Left colon (tissue), 2 donors: ENCODE data around the gene AGBL5. TPM values are rescaled to one million over a fixed set of nuclear protein-coding genes. Genes with fewer than 3 reads are reported as not detected.

ENCODE experiments used
- ATAC-seq: fragments of 200-7000 bp; cut with Tn5 transposase; one replicate; pipeline ENCODE4 v1.9.1; 2020; ENCODE audit warnings: mild to moderate bottlenecking, moderate library complexity
- DNase-seq, 2 donors: peaks; one replicate each; pipeline ENCODE4 v3.0.0-alpha.2; 2020
- intact Hi-C, 2 donors: fragments of 100-400 bp; cut with DNase I in 1 of 2; cut with micrococcal nuclease in 1 of 2; formaldehyde crosslinking; loops; one replicate each; pipeline versions ENCODE4 v1.11.2 to v1.14.0; 2022; cut with DNase I, micrococcal nuclease
- total RNA-seq, 2 donors: library from RNA; stranded (reverse); fragmentation: NEBNext Ultra II Directional; extraction: Animal tissue kit (Norgen Biotek cat#: 25700); gene quantifications; one replicate each; pipeline ENCODE4 v1.2.1, GENCODE V29; 2021
- donor health status: DM: no; HTN: no; CAD: no.
- donor health status: DM: yes; HTN: yes; CAD: no.

AGBL5 gene
- total RNA-seq, 2 donors from 2014 or later = 14.7 to 16.1 TPM

DNA sequence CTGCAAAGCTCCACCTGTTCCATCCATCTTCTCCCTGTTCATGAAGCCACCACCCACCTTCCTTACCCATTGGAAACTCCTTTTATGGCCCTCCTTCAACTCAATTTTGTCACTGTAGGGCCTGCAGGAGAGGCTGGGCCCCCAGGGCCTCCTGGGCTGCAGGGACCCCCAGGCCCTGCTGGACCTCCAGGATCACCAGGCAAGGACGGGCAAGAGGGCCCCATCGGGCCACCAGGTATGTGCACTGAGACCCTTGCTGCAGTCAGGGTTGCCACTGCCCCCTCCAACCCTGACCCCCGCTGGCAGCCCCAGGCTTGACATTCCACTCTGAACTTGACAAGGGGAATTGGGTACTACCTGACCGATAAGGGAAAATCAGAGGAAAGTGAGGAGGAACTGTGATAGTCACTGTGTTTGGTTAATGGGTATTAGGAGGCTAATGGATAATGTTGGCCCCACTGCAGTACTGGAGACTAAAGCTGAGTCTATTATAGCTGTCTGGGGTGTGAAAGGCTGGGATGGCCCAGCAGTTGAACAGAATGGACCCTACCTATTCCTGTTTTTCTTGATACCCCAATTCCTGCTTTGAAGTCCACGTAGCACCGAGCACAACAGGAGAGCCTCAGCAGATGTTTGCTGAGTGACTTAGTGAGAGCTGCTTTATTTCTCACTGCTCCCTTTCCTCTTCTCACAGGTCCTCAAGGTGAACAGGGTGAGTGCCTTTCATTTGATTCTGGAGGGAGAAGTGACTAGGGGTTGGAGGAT lies 33.0 kb downstream of the AGBL5 start:
- DNase-seq (no peak), ATAC-seq (no peak)
- intact Hi-C loops = loop anchor here (5.0 to 10.0 kb wide), 2 partner anchors 50 to 122 kb away; partner anchors contain the start of gene TMEM214 (in 1 of the 2)

DNA sequence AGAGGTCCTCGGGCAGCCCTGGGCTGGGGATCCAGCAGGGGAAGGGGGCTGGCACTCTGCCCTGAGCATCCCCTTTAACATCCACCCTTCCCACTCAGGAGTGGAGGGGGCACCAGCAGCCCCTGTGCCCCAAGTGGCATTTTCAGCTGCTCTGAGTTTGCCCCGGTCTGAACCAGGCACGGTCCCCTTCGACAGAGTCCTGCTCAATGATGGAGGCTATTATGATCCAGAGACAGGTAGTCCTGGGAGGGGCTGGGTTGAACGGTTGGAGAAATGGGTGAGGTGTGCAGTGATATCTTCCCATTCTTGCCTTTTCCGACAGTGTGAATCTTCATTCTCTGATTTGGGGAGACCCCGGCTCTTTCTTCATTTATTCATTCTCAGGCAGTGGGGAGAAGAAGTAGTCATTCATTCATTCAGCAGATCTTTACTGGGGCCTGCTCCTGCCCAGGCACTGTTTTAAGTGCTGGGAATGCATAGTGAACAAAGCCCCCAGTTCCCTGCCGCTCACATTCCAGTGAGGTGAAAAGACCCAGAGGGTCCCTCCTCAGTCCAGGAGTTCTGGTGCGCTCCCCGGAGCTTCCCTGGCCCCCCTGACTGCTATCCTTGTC lies 33.7 kb downstream of the AGBL5 start:
- intact Hi-C loops = loop anchor here (5.0 to 10.0 kb wide), 2 partner anchors 50 to 123 kb away; partner anchors contain the start of gene TMEM214 (in 1 of the 2)
- DNase-seq (no peak), ATAC-seq (no peak)

DNA sequence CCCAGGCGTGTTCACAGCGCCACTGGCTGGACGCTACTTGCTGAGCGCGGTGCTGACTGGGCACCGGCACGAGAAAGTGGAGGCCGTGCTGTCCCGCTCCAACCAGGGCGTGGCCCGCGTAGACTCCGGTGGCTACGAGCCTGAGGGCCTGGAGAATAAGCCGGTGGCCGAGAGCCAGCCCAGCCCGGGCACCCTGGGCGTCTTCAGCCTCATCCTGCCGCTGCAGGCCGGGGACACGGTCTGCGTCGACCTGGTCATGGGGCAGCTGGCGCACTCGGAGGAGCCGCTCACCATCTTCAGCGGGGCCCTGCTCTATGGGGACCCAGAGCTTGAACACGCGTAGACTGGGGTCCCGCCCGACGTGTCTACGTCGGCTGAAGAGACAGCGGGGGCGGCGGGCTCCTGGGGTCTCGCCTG lies 34.2 kb downstream of the AGBL5 start:
- intact Hi-C loops = loop anchor here (5.0 to 10.0 kb wide), 2 partner anchors 51 to 123 kb away; partner anchors contain the start of gene TMEM214 (in 1 of the 2)
- DNase-seq = peak; percentile 85 to 88
- ATAC-seq = peak; percentile 56

DNA sequence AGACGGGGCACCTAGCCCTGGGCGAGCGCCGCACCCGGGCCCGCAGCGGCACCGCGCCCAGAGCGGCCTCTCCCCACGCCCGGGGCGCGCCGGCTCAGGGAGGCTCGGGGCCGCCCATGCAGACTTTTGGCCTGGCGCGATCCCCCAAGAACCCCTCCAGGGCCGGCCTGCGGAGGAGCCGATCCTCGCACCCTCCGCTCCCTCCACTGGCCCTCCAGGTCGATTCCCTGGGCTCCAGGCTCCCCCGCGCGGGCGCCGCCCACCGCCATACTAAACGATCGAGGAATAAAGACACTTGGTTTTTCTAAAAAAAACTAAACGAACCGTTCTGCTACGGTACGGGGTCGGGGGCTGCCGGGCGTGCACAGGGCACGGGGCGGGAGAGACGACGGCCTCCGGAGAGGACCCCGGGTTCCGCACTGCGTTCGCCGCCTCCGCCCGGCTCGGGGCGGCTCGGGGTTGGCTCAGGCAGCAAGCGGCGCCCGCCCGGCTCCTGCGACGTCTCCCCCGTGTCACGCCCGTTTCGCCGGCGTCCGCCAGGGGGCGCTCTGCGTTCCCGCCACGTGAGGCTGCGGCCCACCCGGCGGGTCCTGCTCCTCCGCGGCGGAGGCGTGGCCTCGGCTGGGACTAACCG lies 34.7 kb downstream of the AGBL5 start:
- ATAC-seq (peak; percentile 83), DNase-seq (peak; percentile 91 to 96)
- intact Hi-C loops = loop anchor here (5.0 to 10.0 kb wide), 2 partner anchors 51 to 124 kb away; partner anchors contain the start of gene TMEM214 (in 1 of the 2)

DNA sequence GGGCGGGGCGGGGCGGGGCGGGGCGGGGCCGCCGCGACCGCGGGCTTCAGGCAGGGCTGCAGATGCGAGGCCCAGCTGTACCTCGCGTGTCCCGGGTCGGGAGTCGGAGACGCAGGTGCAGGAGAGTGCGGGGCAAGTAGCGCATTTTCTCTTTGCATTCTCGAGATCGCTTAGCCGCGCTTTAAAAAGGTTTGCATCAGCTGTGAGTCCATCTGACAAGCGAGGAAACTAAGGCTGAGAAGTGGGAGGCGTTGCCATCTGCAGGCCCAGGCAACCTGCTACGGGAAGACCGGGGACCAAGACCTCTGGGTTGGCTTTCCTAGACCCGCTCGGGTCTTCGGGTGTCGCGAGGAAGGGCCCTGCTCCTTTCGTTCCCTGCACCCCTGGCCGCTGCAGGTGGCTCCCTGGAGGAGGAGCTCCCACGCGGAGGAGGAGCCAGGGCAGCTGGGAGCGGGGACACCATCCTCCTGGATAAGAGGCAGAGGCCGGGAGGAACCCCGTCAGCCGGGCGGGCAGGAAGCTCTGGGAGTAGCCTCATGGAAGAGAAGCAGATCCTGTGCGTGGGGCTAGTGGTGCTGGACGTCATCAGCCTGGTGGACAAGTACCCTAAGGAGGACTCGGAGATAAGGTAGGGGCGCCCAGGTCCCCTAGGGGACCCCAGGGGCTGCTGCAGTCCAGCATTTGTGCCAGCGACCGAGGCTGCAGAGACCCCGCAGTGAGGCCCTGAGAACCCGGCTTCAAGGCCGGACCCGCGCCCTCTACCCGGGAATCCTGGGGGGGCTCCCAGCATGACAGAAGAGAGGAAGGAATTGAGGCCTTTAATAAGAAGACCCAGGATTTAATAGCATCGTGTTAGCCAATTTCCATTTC lies 35.5 kb downstream of the AGBL5 start, which contains the start of gene KHK:
Gene KHK (plus strand): TSS at position 49 of the 870 bp plus-strand sequence. CDS start 488 bp downstream, at position 537.
- peak; percentile 77 to 81 for DNase-seq
- ATAC-seq = peak; percentile 56
- intact Hi-C loops = loop anchor here (5.0 to 10.0 kb wide), 2 partner anchors 52 to 125 kb away; partner anchors contain the start of gene TMEM214 (in 1 of the 2)

DNA sequence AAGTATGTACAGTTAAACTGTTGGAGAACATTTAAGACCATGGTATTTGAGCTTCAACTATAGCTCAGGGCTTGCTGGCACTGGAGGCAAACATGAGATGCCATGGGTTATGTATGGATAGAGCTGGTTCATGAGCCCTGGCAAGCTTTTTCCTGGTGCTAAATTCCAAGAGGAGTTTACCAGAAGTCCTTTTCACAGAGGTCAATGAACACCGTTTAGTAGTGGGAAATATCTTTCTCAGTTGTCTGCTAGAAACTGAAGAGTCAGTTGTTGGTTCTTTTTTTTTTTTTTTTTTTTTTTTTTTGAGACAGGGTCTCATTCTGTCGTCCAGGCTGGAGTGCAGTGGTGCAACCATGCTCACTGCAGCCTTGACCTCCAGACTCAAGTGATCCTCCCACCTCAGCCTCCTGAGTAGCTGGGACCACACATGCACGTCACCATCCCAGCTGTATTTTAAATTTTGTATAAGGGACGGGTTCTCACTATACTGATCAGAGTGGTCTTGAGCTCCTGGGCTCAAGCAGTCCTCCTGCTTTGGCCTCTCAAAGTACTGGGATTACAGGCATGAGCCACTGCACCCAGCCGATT lies 36.4 kb downstream of the AGBL5 start:
- ATAC-seq = no peak

DNA sequence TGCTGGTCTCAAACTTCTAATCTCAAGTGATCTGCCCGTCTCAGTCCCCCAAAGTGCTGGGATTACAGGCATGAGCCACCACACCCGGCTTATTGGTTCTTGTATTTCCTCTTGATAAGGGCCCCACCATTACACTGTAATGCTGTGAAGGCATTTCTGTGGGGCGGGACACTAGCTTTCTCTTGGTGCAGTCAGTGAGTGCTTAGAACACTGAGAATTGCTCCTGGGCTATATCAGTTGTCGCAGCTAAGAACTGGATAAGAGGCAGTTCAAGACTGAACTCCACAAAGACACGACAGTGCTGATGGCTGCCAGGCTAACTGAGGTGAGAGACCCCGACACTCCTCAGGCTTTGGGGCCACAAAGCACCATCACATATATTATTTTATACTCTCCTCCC lies 37.2 kb downstream of the AGBL5 start:
- no peak for ATAC-seq
- intact Hi-C loops = loop anchor here (5.0 to 10.0 kb wide), 2 partner anchors 54 to 126 kb away; partner anchors contain the start of gene TMEM214 (in 1 of the 2)
- DNase-seq = no peak

More for the DNA sequence above, 36.4 kb downstream of the AGBL5 start:
- intact Hi-C loops = loop anchor here (5.0 to 10.0 kb wide), 2 partner anchors 53 to 126 kb away; partner anchors contain the start of gene TMEM214 (in 1 of the 2)
- no peak for DNase-seq

DNA sequence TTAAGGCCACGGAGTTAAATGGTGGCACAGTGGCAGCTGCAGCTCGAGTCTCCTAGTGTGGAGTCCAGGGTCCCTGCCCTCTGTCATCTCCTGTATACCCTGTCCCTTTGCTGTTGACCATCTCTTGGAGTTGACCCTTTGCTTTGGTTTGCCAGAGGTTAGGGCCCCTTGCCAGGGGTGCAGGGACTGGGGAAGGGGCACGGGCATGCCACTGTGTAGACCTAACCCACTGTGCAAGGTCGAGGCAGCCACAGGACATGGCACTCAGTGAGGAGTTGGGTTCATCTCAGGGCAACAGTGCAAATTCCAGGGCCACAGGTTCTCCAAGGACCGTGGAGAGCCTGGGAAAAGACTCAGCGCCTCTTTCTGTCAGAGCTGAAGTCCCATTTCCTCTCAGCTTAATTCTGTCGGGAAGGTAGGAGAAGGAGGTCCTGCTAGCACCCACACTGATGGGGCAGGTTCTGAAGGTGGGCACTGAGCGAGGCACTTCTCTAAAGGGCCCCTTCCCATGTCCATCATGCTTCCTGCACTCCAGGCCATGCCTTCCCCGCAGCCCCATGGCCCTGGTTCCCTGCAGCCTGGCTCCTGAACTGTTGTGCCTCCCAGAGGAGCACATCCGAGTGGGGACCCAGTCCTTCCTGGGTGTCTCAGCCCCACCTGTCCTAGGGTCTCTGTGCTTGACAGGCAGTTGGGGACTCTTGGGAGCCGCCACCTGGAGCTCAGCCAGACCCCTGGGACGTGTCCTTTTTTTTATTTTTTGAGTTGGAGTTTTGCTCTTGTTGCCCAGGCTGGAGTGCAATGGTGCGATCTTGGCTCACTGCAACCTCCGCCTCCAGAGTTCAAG lies 37.9 kb downstream of the AGBL5 start:
- ATAC-seq = no peak
- intact Hi-C loops = loop anchor here (5.0 to 10.0 kb wide), 2 partner anchors 55 to 127 kb away; partner anchors contain the start of gene TMEM214 (in 1 of the 2)

DNA sequence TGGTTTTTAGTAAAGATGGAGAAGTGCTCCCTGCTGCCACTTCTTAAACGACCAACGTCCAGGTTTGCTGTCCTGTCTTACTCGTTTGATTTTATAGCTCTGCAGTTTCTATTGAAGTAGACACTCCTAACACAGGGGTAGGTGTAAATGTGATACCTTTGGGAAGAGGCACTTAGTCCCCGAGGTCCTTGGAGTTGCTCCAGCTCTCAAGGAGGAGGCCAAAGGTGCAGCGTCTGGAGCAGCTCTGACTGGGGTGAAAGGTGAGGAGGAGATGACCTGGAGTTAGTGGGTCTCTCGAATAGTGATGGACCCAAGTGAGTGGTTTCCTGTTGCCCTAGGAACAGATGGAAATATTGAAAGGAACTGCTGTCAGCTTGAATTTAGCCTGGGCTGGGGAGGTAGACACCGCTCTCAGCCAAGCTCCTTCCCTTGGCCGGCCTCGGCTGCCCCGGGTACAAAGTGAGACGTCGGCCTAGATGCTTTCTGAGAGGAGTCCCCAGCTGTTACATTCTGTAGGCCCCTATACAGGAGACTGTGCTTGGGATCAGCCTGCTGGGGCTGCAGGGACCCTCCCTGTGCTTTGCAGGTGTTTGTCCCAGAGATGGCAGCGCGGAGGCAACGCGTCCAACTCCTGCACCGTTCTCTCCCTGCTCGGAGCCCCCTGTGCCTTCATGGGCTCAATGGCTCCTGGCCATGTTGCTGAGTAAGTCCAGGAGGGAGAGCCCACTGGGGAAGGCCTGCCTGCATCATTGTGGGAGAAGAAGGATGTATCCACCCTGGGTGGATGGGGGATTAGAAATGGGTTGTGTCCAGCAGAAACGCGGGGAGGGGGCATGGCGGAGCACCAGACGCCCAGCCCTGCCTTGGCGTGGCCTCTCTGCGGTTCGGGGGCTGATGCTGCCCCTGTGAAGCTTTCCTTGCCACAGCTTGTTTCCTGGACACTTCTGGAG lies 40.6 kb downstream of the AGBL5 start:
- intact Hi-C loops = loop anchor here (10.0 kb wide), 2 partner anchors 103 to 193 kb away; partner anchors contain the start of gene TRIM54 (in 1 of the 2)
- DNase-seq (no peak), ATAC-seq (no peak)

More for the DNA sequence above, 37.9 kb downstream of the AGBL5 start:
- no peak for DNase-seq

DNA sequence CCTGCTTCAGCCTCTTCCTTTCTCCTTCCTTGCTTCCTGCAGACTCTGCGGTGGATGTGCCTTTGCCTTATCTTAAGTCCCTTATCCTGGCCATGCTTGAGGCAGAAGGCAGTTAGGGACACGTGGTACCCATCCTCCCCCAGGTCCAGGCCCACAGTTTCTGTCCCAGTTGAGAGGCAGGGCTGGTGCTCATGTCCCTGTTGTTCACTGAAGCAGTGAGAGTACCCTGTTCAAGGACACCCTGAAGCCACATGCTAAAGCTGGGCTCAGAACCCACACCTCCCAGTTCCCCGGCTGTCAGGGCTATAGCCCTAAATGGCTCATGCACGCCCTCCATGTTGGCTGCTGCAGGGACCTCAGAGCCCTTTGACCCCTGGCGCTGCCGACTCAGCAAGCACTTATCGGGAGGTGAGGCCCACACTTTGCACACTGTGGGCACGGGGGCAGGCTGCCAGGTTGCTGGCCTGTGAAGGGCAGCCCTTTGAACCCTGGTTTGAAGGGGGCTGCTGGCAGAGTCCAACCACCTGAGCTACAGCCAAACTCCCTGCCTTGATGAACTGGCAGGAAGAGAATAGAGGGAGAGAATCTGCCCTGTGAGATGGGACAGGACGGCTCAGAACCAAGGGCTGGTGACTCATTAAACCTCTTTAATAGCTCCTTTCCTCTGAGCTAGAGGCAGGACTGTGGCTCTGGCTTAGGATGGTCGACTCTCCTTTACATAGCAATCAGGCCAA lies 41.4 kb downstream of the AGBL5 start:
- DNase-seq (peak in 1 of 2 donors; percentile 53), ATAC-seq (peak; percentile 59)
- intact Hi-C loops = loop anchor here (10.0 kb wide), 2 partner anchors 102 to 192 kb away; partner anchors contain the start of gene TRIM54 (in 1 of the 2)

DNA sequence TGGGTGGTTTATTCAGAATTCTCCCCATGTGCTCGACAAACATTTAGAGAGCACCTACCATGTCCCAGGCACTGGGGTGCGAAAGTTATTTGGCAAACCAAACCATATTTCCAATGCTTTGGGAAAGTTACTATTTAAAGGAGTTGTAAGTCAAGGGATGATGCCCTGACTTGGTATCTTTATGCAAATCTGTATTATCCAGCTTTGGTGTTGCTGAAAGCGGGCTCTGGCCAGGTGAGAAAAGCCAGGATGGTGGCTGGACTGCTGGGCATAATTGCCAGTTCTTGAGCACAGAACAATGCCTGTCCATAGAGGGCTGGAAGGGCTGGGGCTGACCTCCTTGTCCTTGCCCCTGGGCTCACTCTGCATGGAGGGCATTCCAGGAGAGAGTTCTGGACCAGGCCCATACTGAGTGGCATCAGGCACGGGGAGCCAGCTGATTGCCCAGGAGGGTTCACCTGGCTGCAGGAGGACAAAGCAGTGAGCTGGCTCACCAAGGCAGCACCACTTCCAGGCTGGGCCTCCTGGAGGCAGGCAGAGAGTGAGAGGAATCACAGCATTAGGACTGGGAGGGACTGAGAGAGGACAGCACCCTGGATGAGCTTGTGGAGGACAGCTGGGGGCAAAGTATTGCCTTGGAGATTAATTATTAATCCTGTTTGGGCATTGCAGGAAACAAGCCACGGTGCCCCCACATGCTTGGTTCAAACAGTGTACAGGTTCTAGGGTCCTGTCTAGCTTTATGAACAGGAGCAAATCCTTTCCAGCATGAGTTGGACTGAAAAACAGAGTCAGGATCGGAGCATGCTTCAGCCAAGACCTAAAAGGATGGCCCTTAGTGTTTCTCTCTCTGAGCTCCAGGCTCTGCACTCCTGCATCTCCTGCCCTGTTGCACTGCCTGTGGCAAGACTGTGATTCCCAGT lies 42.2 kb downstream of the AGBL5 start:
- DNase-seq (no peak), ATAC-seq (peak; percentile 42)
- intact Hi-C loops = loop anchor here (10.0 kb wide), 2 partner anchors 101 to 191 kb away; partner anchors contain the start of gene TRIM54 (in 1 of the 2)

DNA sequence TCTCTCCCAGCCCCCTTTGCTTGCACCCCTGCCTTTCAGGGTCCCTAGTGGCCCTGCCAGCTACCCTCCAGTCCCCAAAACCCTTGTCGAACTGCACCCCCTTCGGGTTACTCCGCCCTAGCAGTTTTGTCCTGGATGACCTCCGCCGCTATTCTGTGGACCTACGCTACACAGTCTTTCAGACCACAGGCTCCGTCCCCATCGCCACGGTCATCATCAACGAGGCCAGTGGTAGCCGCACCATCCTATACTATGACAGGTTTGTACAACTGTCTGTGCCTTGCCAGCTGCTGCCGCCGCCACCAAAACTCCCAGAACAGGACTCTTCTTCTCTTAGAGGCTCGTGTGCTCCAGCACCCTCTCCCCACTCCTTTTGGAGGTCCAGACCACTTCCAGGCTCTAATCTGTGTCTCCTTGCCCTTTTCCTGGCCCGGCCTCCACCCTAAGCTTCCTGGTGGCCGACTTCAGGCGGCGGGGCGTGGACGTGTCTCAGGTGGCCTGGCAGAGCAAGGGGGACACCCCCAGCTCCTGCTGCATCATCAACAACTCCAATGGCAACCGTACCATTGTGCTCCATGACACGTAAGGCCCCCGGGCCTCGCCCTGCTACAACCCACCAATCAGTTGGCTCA lies 43.0 kb downstream of the AGBL5 start:
- ATAC-seq (no peak), DNase-seq (no peak)
- intact Hi-C loops = loop anchor here (10.0 kb wide), 2 partner anchors 100 to 190 kb away; partner anchors contain the start of gene TRIM54 (in 1 of the 2)

DNA sequence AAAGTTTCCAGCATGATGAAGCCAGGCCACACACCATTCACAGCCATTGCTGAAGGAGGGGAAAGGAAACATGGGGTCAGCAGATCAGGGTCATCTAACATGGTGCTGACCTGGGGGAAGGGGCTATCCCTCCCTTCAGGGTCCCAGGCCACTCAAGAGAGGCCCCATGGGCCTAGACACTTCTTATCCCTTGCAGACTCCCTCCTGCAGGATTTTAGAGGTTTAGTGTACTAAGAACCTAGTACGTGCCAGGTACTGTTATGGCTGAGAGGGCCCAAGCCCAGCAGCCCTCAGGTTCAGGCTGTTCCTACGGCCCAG lies 43.9 kb downstream of the AGBL5 start:
- ATAC-seq (no peak), DNase-seq (no peak)
- intact Hi-C loops = loop anchor here (5.0 to 10.0 kb wide), 3 partner anchors 99 to 189 kb away; partner anchors contain the start of gene TRIM54 (in 2 of the 2)
